SK-N-MC (cell line): ENCODE data around the gene HOXB13.
"Not testable (repeated sequence)": the region's sequence is repeated elsewhere in the genome, so short reads cannot be mapped to it uniquely, and the experiment has no call there.

Source experiments
- EZH2 ChIP-seq: fragments of 200-600 bp; sonication (generic); IDR thresholded peaks from one replicate; pipeline ENCODE4 v1.6.1; 2017; ENCODE audit warnings: antibody characterized with exemption
- FOXP2 ChIP-seq: optimal IDR thresholded peaks from 2 replicates; pipeline ENCODE3; 2011; ENCODE audit warnings: mild to moderate bottlenecking, moderate library complexity; ENCODE audit not compliant: insufficient read depth; ENCODE audit errors: extremely low read length, control extremely low read depth
- POLR2AphosphoS5 ChIP-seq: IDR thresholded peaks from 2 replicates; pipeline ENCODE4 v1.6.1; 2012; ENCODE audit warnings: mild to moderate bottlenecking, low read depth, low read length, borderline replicate concordance

DNA sequence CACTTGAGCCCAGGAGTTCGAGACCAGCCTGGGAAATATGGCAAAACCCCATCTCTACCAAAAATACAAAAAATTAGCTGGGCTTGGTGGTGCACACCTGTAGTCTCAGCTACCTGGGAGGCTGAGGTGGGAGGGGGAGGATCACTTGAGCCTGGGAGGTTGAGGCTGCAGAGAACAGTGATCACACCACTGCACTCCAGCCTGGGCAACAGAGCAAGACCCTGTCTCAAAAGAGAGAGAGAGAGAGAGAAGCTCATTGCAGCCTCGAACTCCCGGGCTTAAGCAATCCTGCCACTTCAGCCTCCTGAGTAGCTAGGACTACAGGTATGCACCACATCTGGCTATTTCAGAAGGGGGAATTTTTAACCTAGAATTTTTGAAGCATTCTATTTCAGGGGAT is 12.0 kb downstream of the HOXB13 start:
- TF ChIP-seq POLR2AphosphoS5, EZH2, FOXP2: not testable (repeated sequence)
